Progenitor cell of endocrine pancreas (in vitro differentiated cells): ENCODE results near the gene GAB2. TPM values are rescaled to one million over a fixed set of nuclear protein-coding genes. Genes with fewer than 3 reads are reported as not detected.
A peak's percentile ranks its signal among the peaks of the same experiment; 100 is the strongest.
"Not testable (repeated sequence)": the region's sequence is repeated elsewhere in the genome, so short reads cannot be mapped to it uniquely, and the experiment has no call there.

ENCODE experiments used
- DNase-seq: peaks from one replicate; pipeline ENCODE4 v3.0.0; 2021; ENCODE audit warnings: low spot score; ENCODE audit not compliant: unreplicated experiment
- H3K27ac Mint-ChIP-seq: 2 replicates; pipeline ENCODE4 v1.8.0; 2021; ENCODE audit warnings: mild to moderate bottlenecking, moderate library complexity, mixed read lengths
- H3K27me3 Mint-ChIP-seq: 2 replicates; pipeline ENCODE4 v1.8.0; 2021; ENCODE audit warnings: mixed read lengths
- H3K36me3 Mint-ChIP-seq: 2 replicates; pipeline ENCODE4 v1.8.0; 2022; ENCODE audit warnings: mixed read lengths; ENCODE audit not compliant: insufficient read depth
- H3K4me1 Mint-ChIP-seq: 2 replicates; pipeline ENCODE4 v1.8.0; 2021; ENCODE audit warnings: low read depth, mixed read lengths
- H3K4me3 Mint-ChIP-seq: 2 replicates; pipeline ENCODE4 v1.8.0; 2021; ENCODE audit warnings: low read depth, mild to moderate bottlenecking, moderate library complexity, mixed read lengths
- H3K9me3 Mint-ChIP-seq: 2 replicates; pipeline ENCODE4 v1.8.0; 2021; ENCODE audit warnings: low read depth, mixed read lengths
- CTCF ChIP-seq: fragments of 200-600 bp; sonication (generic); IDR thresholded peaks from one replicate; pipeline ENCODE4 v1.5.0; 2021; ENCODE audit warnings: antibody characterized with exemption, mild to moderate bottlenecking; ENCODE audit not compliant: unreplicated experiment
- total RNA-seq: library from RNA; stranded (reverse); gene quantifications from 2 replicates; pipeline ENCODE4 v1.2.1, GENCODE V29; 2021

GAB2 gene
- total RNA-seq, 1 donor from 2014 or later, result 37.6 TPM

- no peak for TF ChIP-seq CTCF
- Mint-ChIP-seq H3K36me3 (peaks cover 14% of the 10 kb centered on the region), H3K4me3 (no peak overlapping the region), H3K27me3 (no peaks in the 10 kb centered on the region), H3K27ac (peak overlapping the region; percentile 50), H3K4me1 (peaks cover 3% of the 10 kb centered on the region), H3K9me3 (no peaks in the 10 kb centered on the region)
- DNase-seq, result no peak
Measured at GRCh38 chr11:78226684-78227680, 190.6 kb downstream of the GAB2 start.

- no peak for DNase-seq
- Mint-ChIP-seq H3K4me1 (peaks cover 3% of the 10 kb centered on the region), H3K4me3 (no peak overlapping the region), H3K27ac (no peak overlapping the region), H3K9me3 (no peaks in the 10 kb centered on the region), H3K36me3 (peaks cover 22% of the 10 kb centered on the region), H3K27me3 (no peaks in the 10 kb centered on the region)
- TF ChIP-seq CTCF, result no peak
Measured at GRCh38 chr11:78224906-78225420, 192.7 kb downstream of the GAB2 start.

GRCh38 chr11:78224506-78224905 is 193.1 kb downstream of the GAB2 start:
- Mint-ChIP-seq H3K27ac (no peak overlapping the region), H3K4me1 (peaks cover 1% of the 10 kb centered on the region), H3K27me3 (no peaks in the 10 kb centered on the region), H3K9me3 (no peaks in the 10 kb centered on the region), H3K4me3 (no peak overlapping the region), H3K36me3 (peaks cover 22% of the 10 kb centered on the region)
- no peak for DNase-seq
- no peak for TF ChIP-seq CTCF

- no peak overlapping the region for H3K4me3 Mint-ChIP-seq
- no peaks in the 10 kb centered on the region for H3K9me3 Mint-ChIP-seq
- H3K27ac Mint-ChIP-seq, result peak overlapping the region; percentile 50
- no peak for TF ChIP-seq CTCF
- no peak for DNase-seq
- peaks cover 28% of the 10 kb centered on the region for H3K36me3 Mint-ChIP-seq
- no peaks in the 10 kb centered on the region for H3K4me1 Mint-ChIP-seq
- H3K27me3 Mint-ChIP-seq, result no peaks in the 10 kb centered on the region
Measured at GRCh38 chr11:78223320-78223954, 194.2 kb downstream of the GAB2 start.

GRCh38 chr11:78222726-78223125 is 194.9 kb downstream of the GAB2 start:
- not testable (repeated sequence) for H3K4me1 Mint-ChIP-seq

More at GRCh38 chr11:78222726-78223125, 194.9 kb downstream of the GAB2 start:
- peaks cover 32% of the 10 kb centered on the region for H3K36me3 Mint-ChIP-seq
- not testable (repeated sequence) for H3K4me3 Mint-ChIP-seq, H3K9me3 Mint-ChIP-seq, H3K27ac Mint-ChIP-seq, DNase-seq, H3K27me3 Mint-ChIP-seq
